Fibroblast of skin of abdomen (primary cell): ENCODE measurements around the gene ATP8A1.
"Not testable (repeated sequence)": the region's sequence is repeated elsewhere in the genome, so short reads cannot be mapped to it uniquely, and the experiment has no call there.

Source experiments
- DNase-seq: peaks from one replicate; pipeline ENCODE4 v3.0.0-alpha.2; 2013

ATP8A1 gene

DNA sequence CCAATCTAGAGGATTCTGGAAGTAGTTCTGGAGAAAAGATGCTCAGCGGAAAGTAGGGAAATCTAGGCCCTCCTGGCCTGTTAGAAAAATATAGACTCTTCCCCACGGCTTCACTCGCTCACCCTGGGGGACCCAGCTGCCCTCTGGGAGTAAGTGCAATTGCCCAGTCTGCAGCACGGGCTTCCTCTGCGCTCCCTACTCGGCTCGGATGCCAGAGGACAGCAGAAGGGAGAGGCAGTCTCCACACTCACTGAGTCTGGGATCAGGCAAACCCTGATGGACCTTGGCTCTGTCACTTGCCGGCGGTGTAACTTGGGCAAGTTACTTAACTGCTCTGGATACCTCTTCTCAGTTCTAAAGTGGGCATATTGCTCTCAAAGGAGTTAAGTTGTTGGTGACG lies 257.5 kb downstream of the ATP8A1 start:
- no peak for DNase-seq

DNA sequence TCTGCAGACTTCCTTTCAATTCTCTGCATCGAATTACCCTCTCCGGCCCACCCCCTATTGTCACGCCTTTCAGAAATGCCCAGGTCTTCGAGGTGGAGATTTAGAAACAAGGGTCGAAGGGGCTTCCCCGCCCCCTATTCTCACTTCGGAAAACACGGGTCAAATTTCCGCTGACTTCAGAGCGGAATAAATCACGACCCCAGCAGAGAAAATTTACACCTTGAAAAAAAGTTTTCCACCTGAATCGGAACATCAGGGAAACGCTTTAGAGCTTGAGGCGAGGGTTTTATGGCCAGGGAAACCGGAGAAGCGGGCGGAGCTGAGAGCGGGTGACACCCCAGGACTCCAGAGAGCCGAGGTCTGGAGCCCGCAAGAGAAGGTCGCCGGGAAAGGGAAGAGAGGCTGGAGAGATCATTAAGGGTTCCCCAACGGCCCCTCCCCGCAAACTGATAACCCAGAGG lies 258.0 kb downstream of the ATP8A1 start:
- no peak for DNase-seq

DNA sequence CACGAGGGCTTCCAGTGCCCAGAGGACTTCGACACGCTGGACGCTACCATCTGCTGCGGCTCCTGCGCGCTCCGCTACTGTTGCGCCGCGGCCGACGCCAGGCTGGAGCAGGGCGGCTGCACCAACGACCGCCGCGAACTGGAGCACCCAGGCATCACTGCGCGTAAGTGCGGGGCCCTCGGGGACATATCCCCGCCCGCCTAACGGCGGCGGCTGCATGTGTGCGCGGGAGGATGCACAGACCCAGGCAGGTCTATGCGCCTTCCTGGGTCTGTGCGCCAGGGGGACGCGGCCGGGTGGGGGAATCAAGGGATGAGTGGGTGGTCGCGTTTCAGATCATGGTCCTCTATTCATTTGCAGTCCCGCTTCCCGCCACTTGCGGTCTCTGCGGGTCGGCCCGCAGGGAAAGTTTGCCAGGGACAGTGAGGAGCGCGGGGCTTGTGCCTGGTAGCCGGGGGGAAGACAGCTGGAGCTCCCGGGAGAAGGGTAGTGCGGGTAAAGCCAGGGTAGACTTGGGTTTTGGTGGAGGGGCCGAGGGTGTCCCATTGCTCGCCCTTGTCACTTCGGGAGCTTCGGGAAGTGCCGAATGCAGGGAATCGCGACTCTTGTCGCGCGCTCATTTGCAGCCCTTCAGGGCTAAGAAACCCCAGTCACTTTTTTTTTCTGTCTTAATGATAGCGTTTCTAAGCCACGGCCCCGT lies 258.6 kb downstream of the ATP8A1 start:
- DNase-seq, result peak; percentile 15

DNA sequence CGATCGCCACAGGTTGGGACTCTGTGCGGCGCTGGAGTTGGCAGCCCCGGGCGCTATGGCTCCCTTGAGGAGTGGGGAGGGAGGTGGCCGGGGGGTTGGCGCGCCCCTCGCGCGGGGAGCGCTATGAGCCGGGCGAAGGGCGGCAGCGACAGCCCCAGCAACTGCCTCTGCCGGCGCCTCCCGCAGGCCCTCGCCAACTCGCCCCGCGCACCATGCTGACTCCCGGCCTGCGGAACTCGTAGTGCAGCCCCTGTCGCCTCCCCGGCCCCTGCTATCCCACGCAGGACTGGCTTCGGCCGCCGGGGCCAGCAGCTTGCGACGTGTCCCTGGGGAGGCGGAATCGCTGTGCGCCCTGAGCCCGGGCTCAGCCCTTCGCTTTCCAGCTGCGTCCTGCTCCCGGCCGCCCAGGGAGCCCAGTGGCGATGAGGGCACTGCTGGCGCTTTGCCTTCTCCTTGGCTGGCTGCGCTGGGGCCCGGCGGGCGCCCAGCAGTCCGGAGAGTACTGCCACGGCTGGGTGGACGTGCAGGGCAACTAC lies 259.2 kb downstream of the ATP8A1 start:
- DNase-seq, result peak; percentile 4

DNA sequence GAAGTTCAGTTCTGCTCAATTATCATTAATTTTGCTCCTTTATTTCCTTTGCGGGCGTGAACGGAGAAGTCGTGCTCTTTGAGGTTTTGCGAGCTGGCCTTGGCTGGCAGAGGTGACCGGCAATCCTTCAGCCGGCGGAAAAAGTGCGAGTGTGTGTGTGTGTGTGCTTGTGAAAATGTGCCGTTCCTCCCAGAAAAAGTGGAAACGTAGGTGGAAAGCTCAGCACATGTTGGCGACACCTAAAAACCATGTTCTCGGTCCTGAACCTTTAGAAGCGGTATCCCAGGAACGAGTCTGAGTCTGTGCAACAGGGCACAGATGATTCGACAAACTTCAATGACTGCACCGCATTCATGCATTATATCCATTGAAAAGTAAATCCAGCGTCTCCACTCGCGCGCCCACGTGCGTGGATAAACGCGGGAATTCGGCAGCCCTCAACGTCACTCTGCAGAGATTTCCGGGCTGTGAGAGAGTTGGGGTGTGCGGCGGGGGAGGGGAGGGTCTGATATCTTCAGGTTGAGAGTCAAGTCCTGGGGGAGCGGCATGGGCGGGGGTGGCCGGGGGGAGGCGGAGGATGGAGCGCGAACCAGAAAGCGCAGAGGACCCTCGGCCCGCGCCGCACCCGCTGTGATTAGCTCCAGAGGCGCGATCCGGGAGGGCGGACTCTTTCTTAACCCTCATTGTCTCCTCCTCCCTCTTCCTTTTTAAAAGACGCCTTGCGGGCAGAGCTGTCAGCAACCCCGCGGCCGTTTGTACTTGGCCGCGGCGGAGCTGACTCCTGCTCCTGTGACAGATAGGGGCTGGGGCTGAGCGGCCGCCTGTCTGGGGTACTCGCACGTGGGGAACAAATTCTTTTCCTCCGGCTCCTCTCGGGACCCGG lies 259.9 kb downstream of the ATP8A1 start, which contains the start of gene SHISA3:
Gene SHISA3, plus strand, starts transcription at position 737 of the 883 bp plus-strand sequence. CDS start 569 bp downstream, outside the sequence.
- DNase-seq, result peak; percentile 35

DNA sequence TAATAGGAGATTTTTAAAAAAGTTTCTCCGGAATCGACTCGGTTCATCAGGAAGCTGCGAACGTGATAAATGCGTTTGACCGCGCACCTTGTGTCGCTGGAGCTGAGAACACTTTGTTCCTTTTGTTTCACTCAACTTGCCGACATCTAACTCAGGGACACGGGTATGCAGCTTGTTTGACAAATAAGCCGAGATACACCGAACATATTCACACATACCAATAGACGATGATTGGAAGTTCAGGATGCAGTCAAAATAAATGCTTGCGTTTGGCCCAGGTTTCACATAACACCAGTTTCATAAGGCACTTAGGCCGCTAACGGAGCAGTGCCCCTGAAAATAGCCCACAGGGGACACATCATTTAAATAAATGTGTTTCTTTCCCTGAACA lies 260.5 kb downstream of the ATP8A1 start:
- DNase-seq, result no peak

DNA sequence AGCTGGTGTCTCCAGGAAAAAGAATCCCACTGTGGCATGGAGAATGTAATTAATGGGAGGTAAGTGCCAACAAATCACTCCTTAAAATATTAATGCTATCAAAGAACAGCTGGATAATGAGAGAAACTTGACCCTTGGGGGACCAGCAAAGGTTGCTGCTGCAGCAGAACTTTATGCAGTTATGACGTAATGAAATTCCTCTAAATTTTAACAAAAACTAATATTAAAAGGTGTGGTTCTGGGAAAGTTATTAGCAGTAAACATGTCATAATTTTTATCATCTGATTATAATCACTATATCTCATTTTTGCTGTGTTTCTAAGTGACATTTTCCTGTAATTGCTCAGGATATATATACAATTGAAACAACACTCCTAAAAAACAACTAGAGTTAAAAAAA lies 261.3 kb downstream of the ATP8A1 start:
- no peak for DNase-seq

DNA sequence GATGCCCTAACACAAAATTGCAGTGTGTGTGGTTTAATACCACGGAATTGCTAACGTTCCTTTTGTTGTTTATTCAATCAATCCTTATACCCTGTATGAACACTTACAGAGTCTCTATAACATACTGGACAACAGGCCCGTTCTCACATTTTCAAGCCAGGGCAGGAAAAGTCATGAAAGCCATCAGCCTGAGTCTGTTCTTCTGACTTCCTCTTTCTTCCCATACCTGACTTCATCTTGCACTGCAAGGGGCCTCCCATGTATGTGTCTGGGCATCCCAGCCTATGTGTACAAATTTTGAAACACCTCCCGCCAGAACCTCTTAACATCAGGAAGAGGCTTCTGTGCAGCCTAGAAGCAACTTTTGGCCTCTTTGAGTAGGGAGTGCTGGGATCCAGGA lies 264.5 kb downstream of the ATP8A1 start:
- no peak for DNase-seq

DNA sequence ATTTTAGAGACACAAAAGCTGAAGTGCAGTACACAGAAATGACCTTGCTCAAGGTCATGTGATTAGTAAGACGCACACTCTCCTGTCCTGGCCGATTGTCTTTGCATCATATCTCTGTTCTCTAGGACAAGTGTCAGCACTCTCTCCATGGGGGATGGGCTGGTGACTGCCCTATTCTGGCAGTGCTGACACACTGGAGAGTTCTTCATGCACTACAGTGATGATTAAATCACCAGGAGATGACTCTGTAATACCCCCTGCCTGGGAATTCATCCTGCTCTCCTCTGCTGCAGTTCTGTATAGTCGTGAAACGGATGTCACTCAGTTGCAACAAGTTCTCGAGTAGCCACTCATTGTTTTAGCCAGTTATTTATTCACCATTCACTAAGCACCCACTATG lies 264.9 kb downstream of the ATP8A1 start:
- DNase-seq, result no peak

DNA sequence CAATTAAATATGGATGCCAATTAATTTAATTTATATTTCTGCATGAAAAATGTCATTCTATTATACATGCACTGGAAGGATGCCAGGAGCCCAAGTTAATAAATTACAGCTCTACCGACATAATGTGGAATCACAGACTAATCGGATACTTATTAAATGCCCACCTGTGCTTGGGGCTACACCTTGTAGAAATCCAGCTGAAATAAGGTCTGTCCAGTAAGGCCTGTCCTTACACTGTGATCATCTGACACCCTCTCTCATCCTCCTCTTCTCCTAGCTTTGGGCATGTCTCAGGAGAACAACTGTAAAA lies 265.6 kb downstream of the ATP8A1 start:
- no peak for DNase-seq

DNA sequence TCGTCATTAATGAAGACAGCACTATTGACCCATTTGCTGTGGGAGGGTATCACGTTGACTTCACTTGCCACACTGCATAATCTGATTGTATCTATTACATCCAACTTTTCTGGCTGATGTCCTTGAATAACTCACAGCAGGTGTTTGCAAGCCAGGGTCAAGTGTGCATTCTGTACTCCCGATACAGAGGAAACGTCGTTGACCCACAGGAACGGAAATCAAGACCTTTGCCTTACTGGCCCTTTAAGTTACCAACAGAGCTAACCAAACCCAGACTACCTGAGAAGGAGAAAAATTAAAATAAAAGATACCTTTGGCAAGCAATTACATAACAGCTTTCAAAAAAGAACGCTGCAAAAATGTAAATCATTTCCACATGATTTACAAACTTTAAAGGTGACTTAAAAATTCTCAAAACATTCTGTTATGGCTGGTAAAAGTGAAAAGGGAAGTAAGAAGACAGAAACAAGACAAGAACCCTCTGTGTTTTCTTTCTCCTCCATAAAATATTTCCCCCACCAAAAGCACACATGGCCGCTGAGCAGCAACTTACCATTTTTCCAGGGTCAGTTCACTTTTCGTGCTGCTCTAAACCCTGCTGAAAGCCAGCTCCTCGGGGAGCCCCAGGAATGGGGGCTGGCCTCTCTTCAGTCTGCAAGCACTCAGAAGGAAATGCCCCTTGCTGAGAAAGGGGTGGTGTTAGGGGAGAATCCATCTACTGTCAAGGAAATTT lies 266.1 kb downstream of the ATP8A1 start:
- DNase-seq, result no peak

DNA sequence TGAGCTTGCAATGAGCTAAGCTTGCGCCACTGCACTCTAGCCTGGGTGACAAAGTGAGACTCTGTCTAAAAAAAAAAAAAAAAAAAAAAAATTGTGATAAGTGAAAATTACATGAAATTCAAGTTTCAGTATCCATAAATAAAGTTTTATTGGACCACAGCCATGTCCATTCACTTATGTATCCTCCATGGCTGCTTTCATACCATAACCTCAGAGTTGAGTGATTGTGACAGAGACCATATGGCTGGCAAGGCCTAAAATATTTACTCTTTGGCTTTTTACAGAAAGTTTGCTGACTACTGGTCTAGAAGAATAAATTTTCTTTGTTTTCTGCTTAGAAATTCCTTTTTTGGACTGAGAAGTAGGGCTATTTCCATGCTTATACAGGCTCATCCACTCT lies 271.4 kb downstream of the ATP8A1 start:
- peak; percentile 9 for DNase-seq

DNA sequence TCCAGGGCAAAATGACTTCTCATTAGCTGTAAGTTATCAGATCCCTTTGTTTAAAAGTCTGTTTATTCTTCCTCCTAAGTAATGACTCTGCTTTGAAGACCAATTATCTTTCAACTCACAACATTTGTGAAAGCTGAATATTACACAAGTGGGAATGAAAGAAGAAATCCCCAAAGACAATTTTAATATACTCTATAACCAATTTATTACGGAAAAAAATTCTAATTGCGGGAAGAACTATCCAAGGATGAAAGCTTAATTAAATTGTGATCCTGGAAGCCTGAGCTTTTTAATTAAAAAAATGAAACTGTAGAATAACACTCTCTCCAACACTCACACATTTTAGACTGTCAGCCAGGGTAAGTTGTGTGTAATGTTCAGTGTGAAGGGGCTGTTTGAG lies 275.2 kb downstream of the ATP8A1 start:
- no peak for DNase-seq

DNA sequence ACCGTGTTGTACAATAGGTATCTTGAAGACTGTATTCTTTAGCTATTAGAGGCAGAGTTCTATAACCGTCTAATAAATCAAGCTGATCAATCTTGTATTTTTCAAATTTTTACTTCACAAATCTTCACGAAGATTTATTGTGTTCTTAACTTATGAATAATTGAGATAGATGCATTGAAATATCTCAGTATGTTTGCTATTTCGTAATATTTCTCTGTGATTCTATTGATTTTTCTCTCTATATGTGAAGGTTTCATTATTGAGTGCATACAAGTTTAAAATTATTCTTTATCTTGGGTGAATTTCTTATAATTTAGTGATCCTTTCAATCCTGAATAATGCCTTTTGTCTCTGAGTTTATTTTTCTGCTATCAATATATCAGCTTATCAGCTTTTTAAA lies 279.4 kb downstream of the ATP8A1 start:
- DNase-seq, result no peak

DNA sequence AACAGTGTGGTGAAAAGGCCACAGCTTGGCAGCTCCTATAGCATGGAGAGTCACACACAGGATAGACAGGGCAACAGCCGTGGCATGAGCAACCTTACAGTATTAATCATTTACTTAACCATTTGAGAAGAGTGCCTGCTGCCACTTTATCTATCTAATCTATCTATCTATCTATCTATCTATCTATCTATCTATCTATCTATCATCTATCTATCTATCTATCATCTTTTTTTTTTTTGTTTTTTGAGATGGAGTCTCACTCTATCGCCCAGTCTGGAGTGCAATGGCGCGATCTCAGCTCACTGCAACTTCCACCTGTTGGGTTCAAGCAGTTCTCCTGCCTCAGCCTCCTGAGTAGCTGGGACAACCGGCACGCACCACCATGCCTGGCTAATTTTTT lies 284.6 kb downstream of the ATP8A1 start:
- DNase-seq, result not testable (repeated sequence)

DNA sequence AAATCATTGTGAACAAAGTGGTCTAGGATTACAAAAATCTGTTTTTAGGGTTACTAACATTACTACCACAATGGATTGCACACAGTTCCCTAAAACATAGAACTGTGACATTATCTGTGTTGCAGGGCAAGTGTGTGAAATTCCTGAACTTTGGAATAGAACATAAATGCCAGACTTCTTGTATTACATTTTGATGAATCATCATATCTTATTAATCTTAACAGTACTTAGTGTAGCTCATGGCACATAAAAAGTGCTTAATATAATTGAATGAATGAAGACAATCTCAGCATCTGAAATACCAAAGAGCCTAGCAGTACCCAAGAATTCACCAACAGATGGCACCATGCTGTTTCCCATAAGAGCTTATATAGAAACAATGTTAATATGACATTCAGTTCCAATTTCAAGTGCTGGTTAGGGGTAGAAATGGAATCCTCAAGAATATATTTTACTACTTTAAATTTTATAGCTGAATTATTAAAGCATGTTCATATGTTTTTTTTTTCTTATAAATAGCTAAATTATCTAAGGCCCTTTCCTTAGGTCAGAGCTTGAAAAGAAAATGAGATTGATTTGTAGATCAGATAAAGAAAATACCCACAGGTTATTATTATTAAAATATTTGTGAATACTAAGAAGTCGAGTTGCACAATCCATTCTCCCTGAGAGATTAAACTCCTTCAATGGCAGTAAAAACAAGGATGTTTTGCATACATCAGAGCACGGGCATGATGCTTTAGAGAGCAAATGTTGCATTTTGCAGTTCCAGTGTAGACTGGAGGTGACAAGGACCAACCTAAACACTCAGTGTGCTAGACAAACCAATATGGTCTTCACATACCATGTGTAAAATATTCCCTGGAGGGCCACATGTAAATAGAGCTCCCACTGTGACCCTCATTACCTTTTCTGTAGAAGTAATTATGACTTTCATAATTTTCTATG lies 285.3 kb downstream of the ATP8A1 start:
- peak; percentile 52 for DNase-seq

DNA sequence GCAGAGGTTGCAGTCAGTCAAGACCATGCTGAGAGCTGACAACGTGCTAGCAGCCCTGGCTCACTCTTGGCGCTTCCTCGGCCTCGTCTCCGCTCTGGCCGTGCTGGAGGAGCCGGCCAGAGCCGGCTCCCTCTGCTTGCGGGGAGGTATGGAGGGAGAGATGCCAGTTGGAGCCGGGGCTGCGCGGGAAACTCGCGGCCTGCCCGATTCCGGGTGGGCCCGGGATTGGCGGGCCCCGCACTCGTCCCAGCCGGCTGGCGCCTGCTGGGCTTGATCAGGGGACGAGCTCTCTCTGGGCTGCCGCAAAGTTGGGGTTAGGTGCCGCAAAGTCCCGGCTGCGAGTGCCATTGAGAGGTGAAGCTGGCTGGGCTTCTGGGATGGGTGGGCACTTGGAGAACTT lies 287.4 kb downstream of the ATP8A1 start:
- no peak for DNase-seq

DNA sequence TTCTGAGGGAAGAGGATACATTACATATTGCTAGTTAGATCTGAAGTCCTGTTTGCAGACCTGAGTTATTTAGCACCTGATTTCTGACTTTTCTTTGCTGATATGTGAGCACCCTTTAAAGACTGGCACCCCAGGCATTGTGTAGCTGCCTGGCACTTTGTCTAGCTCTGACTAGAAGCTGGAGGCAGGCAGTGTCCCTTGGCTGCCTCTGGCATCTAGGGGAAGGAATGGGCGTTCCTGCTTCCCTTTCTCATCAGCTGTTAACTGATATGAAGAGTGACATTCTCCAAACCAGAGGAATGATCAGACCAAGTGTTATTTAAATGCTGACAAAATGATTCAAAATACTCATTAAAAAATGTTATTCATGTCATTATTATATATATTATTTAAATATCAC lies 289.9 kb downstream of the ATP8A1 start:
- no peak for DNase-seq

DNA sequence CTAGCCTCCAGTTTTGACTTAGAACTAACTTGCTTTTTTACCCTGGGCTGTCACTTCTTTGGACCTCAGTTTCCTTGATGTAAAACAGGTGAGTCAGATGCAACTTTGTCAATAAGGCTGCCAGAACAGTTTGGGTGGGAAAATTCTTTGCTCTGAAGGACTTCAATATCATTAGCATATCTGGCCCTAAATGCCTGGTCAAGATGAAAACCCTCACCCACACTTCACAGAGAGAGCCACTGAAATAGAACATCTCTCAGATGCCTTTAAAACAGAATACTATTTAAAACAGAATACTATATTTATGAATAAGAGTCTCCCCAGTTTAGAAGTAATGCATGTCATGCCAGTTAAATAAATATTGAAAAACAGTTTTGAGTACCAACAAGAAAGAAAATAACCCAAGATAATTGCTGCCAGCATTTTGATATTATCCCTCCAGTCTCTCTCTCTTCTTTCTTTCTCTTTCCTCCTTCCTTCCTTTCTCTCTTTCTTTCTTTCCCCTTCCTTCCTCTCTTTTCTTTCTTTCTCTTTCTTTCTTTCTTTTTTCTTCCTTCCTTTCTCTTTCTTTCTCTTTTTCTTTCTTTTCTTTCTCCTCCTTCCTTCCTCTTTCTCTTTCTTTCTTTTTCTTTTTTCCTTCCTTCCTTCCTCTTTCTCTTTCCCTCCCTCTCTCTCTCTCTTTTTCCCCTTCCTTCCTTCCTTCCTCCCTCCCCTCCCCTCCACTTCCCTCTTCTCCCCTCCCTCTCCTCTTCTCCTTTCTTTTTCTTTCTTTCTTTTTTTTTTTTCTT lies 292.4 kb downstream of the ATP8A1 start:
- no peak for DNase-seq

DNA sequence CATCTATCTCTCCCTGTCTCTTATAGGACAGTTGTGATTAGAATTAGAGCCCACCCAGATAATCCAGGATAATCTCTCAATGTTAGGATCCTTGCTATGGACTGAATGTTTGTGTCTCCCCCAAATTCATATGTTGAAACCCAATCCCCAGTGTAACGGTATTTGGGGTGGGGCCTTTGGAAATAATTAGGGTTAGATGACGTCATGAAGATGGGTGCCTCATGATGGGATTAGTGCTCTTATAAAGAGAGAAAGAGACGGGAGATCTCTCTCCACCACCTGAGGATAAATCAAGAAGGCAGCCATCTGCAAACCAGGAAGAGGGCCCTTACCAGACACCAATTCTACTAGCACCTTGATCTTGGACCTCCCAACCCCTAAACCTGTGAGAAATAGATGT lies 293.3 kb downstream of the ATP8A1 start:
- DNase-seq, result no peak

DNA sequence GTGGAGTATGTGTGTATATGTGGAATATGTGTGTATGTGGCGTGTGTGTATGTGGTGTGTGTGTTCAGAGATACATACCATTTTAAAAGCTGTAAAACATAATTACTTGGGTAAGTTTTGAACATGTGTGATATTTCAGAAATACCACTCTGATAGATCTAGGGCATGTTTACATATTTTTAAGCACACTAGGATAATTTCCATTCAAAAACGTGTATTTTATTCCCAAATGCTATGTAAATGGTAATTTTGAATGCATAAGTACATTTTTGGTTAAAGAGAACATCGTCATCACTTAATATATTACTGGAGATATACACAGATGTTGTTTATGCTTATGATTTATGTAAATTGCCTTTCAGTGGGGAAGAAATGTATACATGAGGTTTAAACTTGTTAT lies 294.3 kb downstream of the ATP8A1 start:
- no peak for DNase-seq
